Limb (tissue), 2 donors: ENCODE data around the gene MAPK1.
"Not testable (repeated sequence)": the region's sequence is repeated elsewhere in the genome, so short reads cannot be mapped to it uniquely, and the experiment has no call there.

ENCODE experiments used
- DNase-seq, 2 donors: peaks; one replicate each; pipeline ENCODE4 v3.0.0-alpha.2; 2016; ENCODE audit errors: extremely low spot score in 2 of 2

The MAPK1 gene

DNA sequence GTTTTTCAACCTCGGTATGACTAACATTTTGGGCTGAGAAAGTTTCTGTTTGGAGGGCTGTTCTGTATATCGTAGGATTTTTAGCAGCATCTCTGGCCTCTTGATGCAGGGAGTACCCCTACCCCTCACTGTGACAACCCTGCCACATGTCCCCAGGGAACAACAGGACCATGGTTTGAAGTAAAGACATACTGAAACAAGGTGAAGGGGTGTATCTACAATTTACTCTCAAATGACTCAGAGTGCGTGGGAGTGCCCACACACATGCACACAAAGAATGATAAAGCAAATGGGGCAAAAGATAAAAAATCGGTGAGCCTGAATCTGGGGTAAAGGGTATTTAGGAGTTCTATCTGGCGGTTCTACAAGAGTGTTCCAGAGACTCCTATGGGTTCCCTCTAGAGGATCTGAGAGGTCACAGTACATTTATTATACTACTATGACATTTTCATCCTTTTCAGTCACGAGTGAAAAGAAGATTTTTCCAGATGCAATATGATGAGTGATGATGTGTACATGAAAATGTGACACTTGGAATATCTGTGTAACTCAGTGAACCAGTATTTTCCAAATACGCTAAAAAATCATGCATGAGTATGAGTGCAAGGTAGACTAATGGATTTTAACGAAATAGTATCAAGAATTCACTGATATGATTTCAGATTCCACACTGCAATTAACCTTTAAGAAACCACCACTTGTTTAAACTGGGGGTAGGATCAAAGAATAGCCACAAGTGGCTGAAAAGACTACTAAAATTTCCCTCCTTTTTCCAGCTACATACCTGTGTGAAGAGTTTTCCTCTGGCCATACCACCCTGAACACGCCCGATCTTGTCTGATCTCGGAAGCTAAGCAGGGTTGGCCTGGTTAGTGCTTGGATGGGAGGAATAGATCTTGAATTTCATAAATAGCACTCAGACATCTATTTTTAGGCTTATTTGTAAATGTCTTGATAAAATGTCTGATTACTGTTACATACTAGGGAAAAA lies 75.5 kb downstream of the MAPK1 start:
- no peak for DNase-seq

DNA sequence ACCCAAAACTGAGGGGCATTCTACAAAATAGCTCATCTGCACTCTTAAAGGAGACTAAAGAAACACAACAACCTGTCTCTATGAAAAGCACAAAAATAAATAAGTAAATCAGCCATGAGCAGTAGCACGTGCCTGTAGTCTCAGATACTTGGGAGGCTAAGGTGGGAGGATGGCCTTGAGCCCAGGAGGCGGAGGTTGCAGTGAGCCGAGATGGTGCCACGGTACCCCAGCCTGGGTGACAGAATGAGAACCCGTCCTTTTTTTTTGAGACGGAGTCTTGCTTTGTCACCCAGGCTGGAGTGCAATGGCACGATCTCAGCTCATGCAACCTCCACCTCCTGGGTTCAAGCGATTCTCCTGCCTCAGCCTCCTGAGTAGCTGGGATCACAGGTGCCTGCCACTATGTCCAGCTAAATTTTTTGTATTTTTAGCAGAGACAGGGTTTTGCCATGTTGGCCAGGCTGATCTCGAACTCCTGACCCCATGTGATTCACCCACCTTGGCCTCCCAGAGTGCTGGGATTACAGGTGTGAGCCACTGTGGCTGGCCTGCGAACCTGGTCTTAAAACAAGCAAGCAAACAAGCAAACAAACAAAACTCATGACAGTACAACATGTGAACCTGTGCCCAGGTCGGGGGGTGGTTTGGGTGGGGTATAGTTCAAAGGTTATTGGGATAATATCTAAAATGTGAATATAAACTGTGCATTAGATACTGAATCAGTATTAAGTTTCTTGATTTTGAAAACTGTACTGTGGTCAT lies 76.4 kb downstream of the MAPK1 start:
- not testable (repeated sequence) for DNase-seq

DNA sequence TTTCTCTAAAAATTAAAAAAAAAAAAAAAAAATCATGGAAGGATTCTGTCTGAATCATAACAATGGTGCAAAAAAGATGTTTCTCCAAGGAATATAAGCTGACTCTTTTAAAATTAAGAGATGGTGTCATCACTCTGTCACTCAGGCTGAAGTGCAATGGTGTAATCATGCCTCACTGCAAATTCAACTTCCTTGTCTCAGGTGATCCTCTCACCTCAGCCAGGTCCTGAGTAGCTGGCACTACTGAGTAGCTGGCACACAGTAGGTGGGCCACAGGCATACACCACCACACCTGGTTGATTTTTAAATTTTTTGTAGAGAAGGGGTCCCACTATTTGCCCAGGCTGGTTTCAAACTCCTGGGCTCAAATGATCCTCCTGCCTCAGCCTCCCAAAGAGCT lies 77.1 kb downstream of the MAPK1 start:
- DNase-seq, result no peak

DNA sequence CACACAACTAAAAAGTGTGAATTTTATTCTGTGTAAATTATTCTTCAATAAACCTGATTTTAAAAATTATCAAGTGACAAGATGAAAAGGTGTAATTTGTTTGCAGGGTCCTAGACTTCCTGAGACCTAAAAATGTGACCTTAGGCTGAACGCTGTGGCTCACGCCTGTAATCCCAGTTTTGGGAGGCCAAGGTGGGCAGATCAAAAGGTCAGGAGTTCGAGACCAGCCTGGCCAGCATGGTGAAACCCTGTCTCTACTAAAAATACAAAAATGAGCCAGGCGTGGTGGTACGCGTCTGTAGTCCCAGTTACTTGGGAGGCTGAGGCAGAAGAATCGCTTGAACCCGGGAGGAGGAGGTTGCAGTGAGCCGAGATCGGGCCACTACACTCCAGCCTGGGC lies 79.9 kb downstream of the MAPK1 start:
- not testable (repeated sequence) for DNase-seq

DNA sequence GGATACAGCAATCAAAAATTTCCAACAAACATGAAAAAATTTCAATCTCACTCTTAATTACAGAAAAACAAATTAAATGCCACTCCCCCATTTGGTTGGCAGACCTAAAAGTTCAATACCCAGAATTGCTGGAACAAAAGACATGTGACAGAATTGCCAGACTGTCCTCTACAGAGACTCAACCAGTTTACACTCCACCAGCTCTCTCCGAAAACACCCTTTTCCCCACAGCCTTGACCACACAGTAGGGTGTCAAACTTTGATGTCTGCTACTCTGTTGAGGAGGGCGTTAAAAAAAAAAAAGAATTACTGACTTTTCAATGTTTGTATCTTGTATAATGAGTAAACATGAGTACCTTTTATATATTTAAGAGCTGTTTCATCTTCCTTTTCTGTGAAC lies 87.2 kb downstream of the MAPK1 start:
- DNase-seq, result no peak

DNA sequence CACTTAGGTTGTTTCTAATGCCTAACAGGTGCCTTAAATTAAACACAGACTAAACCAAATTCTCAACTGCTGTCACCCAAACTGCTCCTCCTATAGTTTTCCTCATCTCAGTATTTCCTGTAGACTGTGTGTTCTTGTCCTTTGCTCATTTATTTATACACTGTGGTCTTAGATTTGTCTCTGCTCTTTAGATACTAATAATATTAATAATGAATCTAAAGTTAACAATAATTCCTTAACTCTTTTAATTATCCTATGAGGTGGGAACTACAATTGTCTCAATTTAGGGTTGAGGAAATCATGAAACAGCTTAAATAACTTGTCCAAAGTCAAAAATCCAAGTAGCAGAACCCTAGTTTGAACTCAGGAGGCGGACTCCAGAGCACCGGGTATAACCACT lies 88.0 kb downstream of the MAPK1 start:
- DNase-seq, result no peak

DNA sequence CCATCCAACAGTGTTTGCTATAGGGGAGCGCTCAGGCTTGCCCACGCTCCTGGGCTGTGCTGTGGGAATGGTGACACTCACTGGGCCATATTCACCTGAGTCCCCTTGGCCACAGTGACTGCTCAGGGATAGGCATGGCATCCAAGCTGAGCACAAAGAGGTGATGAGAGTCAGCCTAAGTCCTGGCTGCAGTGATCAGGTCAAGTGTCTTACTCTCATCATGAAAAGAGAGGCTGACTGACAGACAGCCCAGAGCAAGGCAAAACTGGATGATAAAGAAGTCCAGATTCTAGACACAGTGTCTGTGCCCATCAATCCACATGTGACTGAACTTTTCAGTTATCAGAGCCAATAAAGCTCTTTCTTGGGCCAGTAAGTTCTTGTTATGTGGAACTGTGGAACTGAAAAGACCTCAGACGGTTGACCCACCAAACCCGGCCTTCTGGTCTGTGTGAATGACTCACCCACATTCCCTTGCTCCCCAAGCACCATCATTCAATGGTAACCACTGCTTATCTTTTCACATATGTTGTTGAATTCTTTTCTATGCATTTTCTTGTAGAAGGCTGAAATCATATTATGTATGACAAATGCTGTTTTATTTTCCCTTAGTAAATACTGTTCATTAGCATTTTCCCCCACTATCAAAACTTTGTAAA lies 88.6 kb downstream of the MAPK1 start:
- DNase-seq, result no peak

DNA sequence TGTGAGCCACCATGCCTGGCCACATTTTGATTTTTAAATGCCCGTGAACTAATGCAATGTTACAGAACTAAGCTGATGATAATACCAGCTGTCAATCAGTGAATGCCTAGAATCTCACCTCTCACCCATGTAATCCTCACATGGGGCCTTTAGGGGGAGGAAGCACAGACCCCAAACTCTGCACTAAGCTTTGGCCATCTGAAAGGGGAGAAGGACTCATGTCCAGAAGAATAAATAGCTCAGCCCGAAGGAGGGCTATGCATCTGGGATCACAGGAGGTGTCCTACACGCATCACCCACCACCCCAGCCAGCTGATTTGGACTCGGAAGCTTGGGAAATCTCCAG lies 95.8 kb downstream of the MAPK1 start:
- DNase-seq, result no peak

DNA sequence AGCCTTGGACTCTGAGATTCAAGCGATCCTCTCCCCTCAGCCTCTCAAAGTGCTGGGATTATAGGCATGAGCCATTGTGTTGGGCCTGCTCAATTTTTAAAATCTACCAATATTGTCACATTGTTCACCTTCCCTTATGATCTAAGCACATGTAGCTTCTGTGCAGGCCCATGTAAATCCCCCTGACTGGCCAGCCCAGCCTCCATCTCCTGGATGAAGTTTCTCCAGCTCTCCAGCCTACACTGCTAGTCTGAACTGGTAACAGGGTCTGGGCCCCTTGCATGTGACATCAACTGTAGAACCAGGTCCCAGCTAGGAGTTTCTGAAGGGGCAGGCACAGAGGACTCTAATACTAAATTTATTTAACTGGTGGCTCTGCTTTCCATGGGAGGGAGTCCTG lies 99.0 kb downstream of the MAPK1 start:
- DNase-seq, result no peak

DNA sequence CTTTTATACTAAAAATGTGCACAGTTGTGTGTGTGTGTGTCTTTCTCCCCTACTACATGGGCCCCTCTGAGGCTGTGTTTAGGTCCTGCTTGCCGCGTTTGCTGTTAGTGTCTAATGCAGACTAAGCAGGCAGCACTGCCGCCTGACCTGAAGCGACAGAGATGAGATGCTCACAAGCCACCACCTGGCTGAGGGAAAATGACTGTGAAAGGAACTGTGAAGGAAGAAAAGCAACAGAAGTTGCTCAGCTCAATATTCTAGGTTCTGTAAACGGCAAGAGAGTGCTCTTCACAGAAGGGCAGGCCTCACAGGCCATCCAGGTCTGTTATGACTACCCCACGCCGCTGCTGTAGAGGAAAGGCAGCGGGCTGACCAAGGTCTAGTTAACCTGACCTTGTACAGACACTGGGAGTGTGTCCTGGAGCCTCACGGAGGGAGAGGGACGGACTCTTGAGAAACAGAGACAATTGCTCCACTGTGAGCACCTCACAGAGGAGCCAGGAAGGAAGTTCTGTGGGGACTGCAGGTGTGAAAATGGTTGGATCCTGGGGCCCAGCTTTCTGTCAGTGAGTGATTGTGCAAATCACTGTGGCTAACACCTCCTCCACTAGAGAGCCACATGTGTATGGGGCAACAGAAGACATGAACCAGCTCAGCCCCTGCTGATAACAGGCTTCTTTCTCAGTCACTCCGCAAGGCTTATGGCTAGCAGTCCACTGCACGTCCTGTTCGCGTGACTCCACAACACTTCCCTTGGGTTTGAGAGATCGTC lies 100.6 kb downstream of the MAPK1 start:
- DNase-seq, result no peak

DNA sequence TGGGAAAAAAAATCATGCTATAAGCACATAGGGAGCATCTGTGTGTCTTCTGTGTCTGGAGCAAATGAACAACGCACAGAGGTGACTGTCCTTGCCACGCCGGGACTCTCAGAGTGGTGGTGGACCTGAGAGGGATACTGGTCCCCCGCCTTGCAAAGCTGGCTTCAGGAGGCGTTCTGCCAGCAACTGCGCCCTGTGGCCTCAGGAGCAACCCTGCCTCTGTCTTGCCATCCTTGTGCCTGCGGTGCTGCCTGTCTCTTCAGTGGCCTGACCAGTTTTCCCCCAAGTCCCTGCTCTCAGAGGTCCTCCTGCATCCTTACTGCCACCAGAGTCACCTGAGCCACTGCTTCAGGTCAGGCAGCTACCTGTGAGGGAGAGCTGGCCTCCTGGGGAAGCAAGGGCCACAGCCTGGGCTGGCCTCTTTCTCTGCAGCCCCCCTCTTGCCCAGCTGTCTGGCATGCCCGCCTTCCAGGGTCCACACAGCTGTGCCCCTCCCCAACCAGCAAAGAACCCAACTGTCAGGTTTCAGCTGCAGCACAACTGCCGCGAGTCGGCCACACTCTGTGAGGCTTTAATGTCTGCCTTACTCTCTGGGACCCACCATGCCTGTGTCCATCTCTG lies 101.4 kb downstream of the MAPK1 start:
- no peak for DNase-seq

DNA sequence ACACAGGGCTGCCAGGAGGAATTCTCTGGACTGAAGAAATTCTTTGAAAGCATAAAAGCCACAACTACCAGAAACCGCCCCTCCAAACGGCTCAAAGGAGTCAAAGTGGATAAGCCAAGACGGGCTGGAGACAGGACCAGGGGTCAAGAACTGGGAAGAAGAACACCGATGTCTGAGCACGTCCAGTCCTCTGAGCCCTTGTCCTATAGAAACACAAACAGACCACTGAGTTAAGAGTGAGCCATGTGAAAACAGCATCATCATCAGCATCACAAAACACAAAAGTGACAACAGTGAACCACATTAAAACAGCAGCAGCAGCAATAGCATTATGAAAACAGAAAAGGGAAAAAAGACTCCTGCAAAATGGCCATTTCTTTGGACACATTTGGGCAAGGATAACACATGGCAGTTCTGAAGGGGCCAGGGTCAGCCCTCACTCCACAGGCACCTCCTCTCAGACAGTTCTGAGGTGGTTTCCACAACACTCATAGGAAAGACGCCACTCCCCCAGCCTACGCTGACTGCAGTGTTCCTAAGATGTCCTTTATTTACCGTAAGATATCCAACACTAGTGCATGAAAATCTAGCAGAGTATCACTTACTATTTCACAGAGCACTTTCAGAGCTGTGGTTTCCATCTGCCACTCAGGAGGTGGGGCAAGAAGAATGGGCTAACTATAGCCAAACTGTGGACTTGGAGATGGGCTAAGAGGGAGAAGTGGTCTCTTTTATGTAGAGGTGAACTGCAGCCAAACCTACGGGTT lies 103.2 kb downstream of the MAPK1 start:
- DNase-seq, result no peak

DNA sequence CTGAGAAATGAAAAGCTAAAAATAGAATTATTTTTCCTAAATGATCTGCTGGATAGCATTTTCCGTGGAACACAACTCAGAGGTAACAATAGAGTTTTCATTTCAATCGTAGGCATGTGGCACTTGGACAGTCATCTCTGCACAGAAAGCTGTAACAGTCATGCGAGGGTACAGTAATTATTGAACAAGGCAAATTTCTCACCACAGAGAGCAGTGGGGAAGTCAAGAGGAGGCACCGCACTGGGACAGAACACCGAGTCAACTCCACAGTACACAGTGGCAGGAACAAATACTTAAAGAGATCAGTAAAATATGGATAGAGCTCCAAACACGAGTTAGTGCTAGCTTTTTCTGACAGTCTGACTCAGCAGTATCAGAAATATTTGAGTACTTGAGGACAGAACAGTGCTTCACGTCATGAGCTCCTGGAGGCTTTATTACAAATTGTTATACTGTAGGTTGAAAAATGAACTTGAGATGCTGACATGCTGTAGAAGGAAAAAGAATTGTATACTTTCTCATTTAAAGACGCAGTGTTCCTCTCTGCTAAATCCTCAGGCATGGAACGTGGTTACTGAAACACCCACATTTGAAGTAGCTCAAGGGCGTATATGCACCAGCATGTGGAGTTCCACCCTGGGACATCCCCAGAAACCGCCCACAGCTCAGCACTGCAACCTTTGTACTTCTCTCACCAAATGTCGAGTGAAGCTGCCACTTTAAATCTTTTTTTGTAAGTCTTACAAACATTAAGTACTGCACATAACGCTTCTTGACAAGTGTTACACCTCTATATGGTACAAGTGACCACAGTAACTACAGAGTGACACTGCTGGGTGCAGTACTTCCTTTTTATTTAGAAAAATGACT lies 104.5 kb downstream of the MAPK1 start:
- DNase-seq, result no peak

DNA sequence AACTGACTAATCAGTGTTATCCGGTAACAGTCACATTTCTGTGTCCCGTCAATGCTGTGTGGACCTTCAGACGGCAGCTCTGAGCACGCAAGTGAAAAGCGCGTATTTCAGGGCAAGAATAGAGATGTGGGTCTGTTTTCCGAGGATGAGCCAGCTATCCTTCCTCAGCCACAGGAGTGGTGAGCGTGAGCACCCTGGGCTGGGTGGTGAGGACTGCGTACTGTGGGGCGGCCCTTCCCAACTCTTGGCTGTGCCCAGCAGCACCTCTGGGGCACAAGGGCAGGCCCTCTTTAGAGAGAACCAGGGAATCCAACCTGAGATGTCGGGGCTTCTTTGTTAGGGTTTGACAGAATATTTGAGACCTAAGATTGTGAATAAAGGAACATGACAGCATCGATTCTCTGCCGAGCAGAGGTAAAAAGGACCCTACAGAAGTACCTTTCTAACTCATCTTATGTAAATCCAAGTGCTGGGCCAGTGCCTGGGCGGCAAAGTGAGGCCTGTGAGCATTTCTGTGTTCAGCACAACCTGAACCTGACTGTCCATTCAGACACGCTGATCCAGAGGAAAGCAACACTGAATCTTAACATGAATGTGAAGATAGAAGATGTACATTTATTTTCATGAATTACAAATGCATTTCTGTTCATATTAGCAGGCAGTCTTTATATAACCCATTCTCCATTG lies 105.3 kb downstream of the MAPK1 start:
- DNase-seq, result no peak

DNA sequence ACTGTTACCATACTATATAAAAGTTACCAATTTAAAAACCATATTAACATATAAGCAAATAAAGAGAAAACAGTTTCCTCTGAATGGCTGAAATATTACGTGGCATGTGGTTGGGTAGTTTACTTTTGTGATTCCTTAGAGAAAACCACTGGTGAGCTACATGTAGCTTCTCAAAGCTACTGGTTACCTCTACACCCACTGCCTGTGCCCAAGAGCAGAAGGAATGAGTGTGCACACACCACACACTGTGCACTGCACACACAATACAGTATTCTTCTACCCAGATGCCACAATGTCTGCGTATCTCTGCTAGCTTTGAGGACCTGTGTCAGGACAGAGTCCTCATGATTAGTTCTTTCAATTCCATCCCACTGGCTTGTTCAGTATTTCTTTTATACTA lies 106.4 kb downstream of the MAPK1 start:
- no peak for DNase-seq

DNA sequence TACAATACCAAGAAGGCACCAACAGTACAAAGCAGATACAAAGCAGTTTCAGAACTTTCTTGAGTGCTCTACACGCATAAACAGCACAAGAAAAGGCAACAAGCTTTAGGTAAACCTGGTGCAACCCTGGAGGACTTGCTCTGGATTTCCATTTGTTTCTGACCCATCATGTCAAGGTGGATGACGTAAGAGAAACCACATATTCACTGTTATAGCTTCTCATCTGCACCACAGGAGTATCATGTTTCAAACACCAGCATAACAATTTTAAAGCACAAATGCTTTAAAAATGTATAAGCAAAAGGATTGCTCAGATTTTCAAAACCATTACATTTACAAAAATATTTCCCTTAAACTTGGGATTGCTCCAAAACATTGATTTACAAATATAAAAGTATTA lies 106.8 kb downstream of the MAPK1 start:
- DNase-seq, result no peak

DNA sequence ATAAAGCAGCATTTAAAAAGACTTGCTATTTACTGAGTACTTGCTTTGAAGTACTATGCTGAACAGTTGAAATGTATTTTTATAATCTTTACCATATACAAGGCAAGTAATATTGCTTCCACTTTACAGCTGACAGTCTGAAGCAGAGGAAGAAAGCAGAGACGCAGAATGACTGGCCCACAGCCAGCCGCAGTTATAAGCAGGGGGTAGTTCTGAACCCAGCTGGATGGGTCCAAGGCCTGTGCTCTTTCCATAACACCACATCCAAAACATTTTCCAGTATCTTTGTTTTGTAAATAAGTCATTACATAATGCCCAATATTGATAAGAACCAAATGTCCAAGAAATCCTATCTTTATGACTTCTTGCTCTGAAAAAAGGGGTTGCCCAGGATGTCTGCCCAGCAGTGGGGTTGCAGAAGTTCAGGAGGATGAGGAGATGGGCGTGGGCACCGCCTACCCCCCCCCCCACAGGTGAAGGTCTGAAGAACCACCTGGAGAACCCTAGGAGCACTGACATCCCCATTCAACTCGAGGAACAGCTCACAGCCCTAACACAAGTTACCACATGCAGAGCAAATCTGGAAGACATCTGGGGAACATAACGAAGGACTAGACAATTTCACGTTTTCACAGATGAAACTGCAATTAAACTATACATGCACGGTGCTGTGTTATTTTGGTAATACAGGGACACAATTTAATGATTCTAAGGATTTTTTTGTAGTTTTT lies 107.6 kb downstream of the MAPK1 start:
- no peak for DNase-seq

DNA sequence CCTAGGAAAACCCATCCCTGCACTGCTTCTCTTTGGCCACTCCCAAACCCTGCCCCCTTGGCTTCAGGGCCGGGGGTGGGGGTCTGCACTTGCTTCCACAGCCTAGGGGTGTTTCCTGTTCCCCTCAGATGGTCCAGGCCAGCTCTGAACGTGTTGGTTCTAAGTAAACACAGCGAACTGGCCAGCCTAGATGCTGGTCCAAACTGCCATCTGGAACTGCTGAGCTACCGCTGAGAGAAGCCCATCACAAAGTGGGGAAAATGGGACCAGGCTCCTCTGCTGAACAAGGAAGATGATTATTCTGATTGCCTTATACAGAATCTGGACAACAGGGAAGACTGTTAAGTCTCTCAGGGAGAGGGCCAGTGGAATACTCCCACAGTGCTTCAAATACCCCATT lies 108.4 kb downstream of the MAPK1 start:
- no peak for DNase-seq
